Measurements from ENCODE around the gene YPEL1.
"Not testable (repeated sequence)": the region's sequence is repeated elsewhere in the genome, so short reads cannot be mapped to it uniquely, and the experiment has no call there.

YPEL1 gene

DNA sequence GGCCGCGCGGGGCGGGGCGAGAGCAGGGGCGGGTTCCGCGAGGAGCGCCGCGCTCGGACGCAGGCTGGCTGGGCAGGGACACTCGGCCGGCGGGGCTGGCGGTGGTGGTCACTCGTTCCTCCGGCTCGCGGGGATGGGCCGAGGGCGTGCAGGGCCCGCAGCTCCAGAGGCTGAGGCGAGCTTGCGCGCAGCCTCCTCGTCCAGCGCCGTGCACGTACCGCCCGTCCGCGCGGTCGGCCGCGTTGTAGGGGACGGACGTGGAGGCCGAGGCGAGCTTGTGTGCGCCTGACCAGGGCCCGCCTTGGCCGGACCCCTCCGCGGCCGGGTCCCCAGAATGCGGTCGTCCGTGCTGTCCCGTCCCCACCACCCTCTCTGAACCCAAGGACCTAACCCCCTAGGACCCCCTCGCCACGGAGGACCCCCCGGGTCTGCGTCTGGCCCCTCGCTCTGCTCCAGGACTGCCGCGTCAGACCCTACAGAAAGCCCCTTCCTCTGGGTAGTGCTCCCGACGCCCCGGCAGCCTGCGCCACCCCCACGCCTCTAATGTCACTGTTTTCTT, 569 bp upstream of the YPEL1 start:
- peaks cover 23% of the 10 kb centered on the region for H3K4me1 Mint-ChIP-seq (ENCODE audit: low read depth)
- no peak overlapping the region for H3K27ac Mint-ChIP-seq
- H3K9me3 Mint-ChIP-seq: no peaks in the 10 kb centered on the region
- no peak overlapping the region for H3K4me3 Mint-ChIP-seq
- peaks cover 18% of the 10 kb centered on the region for H3K27me3 Mint-ChIP-seq
- H3K36me3 Mint-ChIP-seq (ENCODE audit: low read depth): no peaks in the 10 kb centered on the region

DNA sequence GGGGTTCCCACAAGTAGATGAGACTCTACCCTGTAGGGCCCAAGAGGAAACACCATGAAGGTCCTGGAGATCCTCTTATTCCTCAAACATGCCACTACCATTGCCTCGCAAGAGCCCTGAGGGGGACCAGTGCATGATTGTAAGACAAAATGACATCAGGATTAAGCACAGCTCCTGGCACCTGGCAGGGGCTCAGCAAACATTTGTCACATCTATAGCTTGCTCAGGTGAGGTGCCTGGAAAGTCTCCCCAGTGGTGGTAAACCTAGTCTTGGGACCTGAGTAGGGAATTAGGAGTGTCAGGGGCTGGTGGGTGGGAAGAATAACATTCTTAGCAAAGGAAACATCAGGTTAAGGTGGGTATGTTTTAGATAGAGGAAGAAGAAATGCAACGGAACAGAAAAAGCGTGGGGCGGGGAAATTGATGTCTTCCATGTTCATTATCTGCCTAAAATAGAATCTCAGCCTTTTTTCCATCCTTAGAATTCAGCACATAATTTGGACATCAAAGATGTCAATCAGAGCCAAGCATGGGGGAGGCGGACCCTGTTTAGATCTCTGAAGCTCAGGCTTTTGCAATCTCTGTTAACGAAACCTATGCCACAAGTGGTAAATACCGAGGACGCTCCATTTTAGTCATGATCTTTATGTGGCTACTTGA, 924 bp downstream of the YPEL1 start:
- Mint-ChIP-seq H3K4me1 (ENCODE audit: low read depth) (peaks cover 23% of the 10 kb centered on the region), H3K36me3 (ENCODE audit: low read depth) (no peaks in the 10 kb centered on the region), H3K27ac (peak overlapping the region; percentile 74), H3K9me3 (no peaks in the 10 kb centered on the region), H3K4me3 (peak overlapping the region; percentile 86), H3K27me3 (peaks cover 18% of the 10 kb centered on the region)

DNA sequence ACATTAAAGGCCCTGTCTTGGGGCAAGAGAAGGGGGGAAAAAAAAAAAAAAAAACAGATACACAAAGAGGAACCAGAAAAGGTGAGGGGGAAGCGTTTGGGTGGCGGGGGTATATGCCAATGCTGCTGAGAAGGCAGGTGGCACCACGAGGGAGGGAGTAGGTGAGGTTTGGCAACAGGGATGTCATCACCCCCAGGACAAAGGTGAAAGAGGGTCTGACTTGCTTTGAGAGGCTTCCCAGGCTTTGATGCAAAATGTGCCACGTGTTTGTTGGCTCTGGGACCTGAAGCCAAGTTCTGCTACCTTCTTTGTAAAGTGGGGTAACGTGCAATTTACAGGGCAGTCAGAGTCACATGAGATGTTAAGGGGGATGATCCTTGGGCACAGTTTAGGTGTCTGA, 4.1 kb downstream of the YPEL1 start:
- H3K27ac Mint-ChIP-seq: no peak overlapping the region
- H3K27me3 Mint-ChIP-seq: peaks cover 14% of the 10 kb centered on the region
- no peaks in the 10 kb centered on the region for H3K36me3 Mint-ChIP-seq (ENCODE audit: low read depth)
- H3K4me3 Mint-ChIP-seq: no peak overlapping the region
- peaks cover 20% of the 10 kb centered on the region for H3K4me1 Mint-ChIP-seq (ENCODE audit: low read depth)
- H3K9me3 Mint-ChIP-seq: no peaks in the 10 kb centered on the region

DNA sequence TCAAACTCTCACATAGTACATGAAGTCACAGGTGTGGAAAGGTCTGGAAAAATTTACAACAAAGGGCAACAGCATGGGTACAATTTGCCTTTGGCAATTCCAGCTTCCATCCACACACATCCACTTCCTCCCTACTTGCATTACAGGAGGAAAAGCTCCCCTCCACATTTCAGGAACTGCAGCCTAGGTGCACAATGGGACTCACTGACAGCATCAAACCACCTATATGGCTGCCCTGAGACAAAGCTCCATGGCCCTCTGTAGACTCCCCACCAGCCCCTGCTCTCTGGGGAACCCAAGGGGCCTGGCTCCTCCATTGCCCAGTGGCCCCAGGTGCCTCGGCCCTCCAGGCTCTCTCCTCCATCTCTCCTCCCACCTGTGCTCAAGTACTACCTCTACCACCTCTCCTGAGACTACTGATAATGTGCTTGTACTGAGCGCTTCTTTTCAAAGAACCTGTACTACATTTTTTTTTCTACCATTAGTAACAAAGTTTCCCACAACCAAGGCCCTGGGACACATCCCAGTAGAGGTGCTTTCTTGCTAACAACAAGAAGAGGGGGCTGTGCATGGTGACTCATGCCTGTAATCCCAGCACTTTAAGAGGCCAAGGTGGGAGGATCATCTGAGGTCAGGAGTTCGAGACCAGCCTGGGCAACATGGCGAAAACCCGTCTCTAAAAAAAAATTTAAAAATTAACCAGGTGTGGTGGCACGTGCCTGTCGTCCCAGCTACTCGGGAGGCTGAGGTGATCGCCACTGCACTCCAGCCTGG, 4.9 kb downstream of the YPEL1 start:
- H3K9me3 Mint-ChIP-seq: no peaks in the 10 kb centered on the region
- peaks cover 14% of the 10 kb centered on the region for H3K27me3 Mint-ChIP-seq
- no peak overlapping the region for H3K4me3 Mint-ChIP-seq
- H3K36me3 Mint-ChIP-seq (ENCODE audit: low read depth): no peaks in the 10 kb centered on the region
- H3K27ac Mint-ChIP-seq: no peak overlapping the region
- H3K4me1 Mint-ChIP-seq (ENCODE audit: low read depth): peaks cover 20% of the 10 kb centered on the region

DNA sequence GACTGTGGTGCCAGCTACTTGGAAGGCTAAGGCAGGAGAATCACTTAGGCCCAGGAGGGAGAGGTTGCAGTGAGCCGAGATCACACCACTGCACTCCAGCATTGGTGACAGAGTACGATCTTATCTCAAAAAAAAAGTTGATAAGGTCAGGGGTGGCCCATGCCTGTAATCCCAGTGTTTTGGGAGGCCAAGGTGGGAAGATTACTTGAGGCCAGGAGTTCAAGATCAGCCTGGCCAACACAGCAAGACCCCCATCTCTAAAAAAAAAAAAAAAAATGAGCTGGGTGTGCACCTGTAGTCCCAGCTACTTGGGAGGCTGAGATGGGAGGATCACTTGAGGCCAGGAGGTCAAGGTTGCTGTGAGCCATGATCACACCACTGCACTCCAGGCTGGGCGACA, 6.4 kb downstream of the YPEL1 start:
- H3K9me3 Mint-ChIP-seq; H3K27ac Mint-ChIP-seq; H3K4me3 Mint-ChIP-seq; H3K36me3 Mint-ChIP-seq (ENCODE audit: low read depth); H3K27me3 Mint-ChIP-seq; H3K4me1 Mint-ChIP-seq (ENCODE audit: low read depth): not testable (repeated sequence)

DNA sequence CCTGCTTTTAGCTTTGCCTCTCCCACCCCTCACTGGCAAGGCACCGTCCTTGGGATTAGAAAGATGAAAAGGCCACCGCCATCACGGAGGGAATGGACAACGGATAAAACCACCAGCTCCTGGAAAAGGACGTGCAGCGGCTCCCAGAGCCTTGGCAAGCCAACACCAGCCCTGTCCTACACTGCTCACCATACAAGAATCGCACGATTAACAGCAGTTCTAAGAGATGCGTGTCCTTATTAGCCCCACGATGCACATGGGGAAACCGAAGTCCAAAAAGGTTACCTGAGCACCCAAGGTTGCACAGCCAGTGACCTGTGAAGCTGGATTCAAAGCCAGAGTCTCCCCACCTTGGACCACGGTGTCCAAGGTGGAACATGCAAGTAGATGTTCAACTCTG, 7.3 kb downstream of the YPEL1 start:
- Mint-ChIP-seq H3K36me3 (ENCODE audit: low read depth) (no peaks in the 10 kb centered on the region), H3K4me3 (no peak overlapping the region), H3K4me1 (ENCODE audit: low read depth) (peaks cover 5% of the 10 kb centered on the region), H3K9me3 (no peaks in the 10 kb centered on the region), H3K27ac (no peak overlapping the region), H3K27me3 (no peaks in the 10 kb centered on the region)

DNA sequence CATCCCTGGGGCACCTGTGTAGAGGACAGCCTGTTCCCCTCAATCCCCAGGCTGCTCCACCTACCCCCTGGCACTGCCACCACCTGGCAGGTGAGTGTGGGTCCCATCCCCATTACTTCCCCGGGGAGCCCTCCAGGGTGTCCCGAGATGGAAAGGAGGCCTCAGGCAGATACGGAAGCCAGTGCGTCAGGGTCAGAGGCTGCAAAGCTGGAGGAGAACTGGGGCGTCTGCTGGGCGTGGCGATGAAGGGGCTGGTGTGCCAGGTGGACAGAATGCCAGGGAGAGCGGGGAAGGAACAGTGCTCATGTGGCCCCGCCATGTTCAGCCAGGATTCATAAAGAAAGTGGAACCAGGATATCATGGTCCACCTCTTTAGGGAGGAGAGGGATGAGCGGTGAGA, 7.8 kb downstream of the YPEL1 start:
- H3K36me3 Mint-ChIP-seq (ENCODE audit: low read depth): no peaks in the 10 kb centered on the region
- peaks cover 5% of the 10 kb centered on the region for H3K4me1 Mint-ChIP-seq (ENCODE audit: low read depth)
- H3K27ac Mint-ChIP-seq: no peak overlapping the region
- H3K4me3 Mint-ChIP-seq: no peak overlapping the region
- H3K27me3 Mint-ChIP-seq: no peaks in the 10 kb centered on the region
- no peaks in the 10 kb centered on the region for H3K9me3 Mint-ChIP-seq

DNA sequence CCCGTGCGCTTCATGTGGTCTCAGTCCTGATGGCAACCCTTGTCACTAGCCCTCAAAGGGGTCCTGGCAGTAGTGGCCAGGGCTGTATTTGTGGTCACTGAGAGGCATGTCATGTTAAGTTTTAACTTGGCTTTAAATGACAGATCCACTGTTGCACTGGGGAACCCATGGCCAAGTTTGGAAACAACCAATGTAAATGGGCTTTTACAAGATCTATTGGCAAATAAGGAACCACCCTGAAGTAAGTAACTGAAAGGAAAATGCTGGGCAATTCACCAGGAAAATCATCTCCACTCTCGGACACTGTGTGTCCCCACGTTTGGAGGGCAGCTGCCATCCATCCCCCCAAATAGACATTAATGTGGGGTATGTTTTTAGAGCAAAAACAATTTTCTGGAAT, 8.4 kb downstream of the YPEL1 start:
- Mint-ChIP-seq H3K36me3 (ENCODE audit: low read depth) (no peaks in the 10 kb centered on the region), H3K4me1 (ENCODE audit: low read depth) (peaks cover 5% of the 10 kb centered on the region), H3K27me3 (no peaks in the 10 kb centered on the region), H3K27ac (no peak overlapping the region), H3K4me3 (no peak overlapping the region), H3K9me3 (no peaks in the 10 kb centered on the region)

DNA sequence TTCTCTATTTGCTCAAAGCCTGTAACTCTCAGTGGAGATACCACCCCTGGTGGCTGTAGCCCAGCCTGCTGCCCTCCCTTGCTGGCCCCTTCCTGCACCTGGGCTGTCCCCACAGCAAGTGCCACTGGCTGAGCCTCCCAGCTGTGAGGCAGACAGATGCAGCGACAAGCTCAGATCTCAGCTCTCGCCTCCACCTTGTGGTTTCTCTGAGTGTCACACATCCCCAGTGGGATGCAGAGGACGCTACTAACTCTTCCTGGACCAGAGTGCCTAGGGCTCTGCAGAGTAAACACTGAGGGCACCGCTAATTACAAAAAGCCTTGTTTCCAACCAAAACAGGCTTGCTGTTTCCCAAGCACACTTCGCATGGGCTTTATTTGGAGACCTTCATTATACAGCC, 8.9 kb downstream of the YPEL1 start:
- H3K9me3 Mint-ChIP-seq: no peaks in the 10 kb centered on the region
- H3K4me3 Mint-ChIP-seq: no peak overlapping the region
- H3K27me3 Mint-ChIP-seq: no peaks in the 10 kb centered on the region
- H3K27ac Mint-ChIP-seq: no peak overlapping the region
- H3K4me1 Mint-ChIP-seq (ENCODE audit: low read depth): peaks cover 5% of the 10 kb centered on the region
- H3K36me3 Mint-ChIP-seq (ENCODE audit: low read depth): no peaks in the 10 kb centered on the region

DNA sequence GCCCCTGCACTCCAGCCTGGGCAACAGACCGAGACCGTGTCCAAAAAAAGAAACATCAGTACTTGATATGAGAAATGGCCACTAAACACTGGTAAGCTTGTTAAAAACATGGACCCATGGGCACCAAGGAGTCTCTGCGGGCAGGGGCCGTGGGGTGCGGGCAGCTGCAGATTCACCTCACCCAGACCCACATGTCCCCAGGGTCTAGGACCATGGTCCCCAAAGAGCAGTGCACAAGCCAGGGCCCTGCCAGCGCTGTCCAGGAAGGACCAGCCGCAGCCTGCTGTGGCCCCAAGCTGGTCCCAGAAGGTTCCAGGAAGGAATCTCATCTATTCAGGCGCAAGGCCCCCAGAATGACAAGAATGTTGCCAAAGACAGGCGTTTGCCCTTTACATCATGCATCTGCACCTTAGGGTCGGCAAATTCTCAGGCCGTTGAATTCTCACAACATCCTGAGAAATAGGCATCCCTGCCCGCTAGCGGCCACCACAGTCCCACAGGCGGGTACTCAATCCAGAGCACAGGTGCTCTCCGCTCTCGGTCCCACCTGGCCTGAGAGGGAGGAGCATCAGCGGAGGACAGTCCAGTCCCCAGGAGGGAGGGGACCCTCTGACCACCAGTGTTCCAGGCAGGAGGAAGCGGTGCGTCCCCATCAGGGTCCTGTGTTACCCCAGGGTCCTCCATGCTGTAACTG, 9.5 kb downstream of the YPEL1 start:
- H3K9me3 Mint-ChIP-seq: no peaks in the 10 kb centered on the region
- H3K4me1 Mint-ChIP-seq (ENCODE audit: low read depth): peaks cover 5% of the 10 kb centered on the region
- no peak overlapping the region for H3K27ac Mint-ChIP-seq
- no peaks in the 10 kb centered on the region for H3K27me3 Mint-ChIP-seq
- no peaks in the 10 kb centered on the region for H3K36me3 Mint-ChIP-seq (ENCODE audit: low read depth)
- no peak overlapping the region for H3K4me3 Mint-ChIP-seq

DNA sequence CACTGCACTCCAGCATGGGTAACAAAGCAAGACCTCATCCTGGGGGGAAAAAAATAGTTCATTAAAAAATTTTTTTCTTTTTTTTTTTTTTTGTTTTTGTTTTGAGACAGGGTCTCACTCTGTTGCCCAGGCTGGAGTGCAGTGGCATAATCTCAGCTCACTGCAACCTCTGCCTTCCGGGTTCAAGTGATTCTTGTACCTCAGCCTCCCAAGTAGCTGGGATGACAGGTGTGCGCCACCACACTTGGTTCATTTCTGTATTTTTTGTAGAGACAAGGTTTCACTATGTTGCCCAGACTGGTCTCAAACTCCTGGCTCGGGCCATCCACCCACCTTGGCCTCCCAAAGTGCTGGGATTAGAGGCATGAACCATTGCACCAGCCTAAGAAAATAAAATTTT, 11.1 kb downstream of the YPEL1 start:
- not testable (repeated sequence) for H3K4me1 Mint-ChIP-seq (ENCODE audit: low read depth)

DNA sequence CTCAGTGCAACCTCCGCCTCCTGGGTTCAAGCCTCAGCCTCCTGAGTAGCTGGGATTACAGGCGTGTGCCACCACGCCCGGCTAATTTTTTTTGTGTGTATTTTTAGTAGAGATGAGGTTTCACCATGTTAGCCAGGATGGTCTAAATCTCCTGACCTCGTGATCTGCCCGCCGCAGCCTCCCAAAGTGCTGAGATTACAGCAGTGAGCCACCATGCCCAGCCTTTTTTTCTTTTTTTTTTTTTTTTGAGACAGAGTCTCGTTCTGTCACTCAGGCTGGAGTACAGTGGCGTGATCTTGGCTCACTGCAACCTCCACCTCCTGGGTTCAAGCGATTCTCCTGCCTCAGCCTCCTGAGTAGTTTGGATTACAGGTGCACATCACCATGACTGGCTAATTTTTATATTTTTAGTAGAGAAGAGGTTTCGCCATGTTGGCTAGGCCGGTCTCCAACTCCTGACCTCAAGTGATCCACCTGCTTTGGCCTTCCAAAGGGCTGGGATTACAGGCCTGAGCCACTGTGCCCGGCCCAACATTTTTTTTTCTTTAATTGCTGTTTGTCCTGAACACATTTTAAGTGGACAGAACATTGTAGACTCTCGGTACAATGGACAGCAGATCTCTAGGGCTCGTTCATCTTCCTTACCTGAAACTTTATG, 14.3 kb downstream of the YPEL1 start:
- H3K27me3 Mint-ChIP-seq; H3K9me3 Mint-ChIP-seq; H3K4me3 Mint-ChIP-seq; H3K36me3 Mint-ChIP-seq (ENCODE audit: low read depth); H3K27ac Mint-ChIP-seq; H3K4me1 Mint-ChIP-seq (ENCODE audit: low read depth): not testable (repeated sequence)

More for the DNA sequence above, 11.1 kb downstream of the YPEL1 start:
- not testable (repeated sequence) for H3K27me3 Mint-ChIP-seq; H3K27ac Mint-ChIP-seq; H3K9me3 Mint-ChIP-seq; H3K36me3 Mint-ChIP-seq (ENCODE audit: low read depth); H3K4me3 Mint-ChIP-seq

DNA sequence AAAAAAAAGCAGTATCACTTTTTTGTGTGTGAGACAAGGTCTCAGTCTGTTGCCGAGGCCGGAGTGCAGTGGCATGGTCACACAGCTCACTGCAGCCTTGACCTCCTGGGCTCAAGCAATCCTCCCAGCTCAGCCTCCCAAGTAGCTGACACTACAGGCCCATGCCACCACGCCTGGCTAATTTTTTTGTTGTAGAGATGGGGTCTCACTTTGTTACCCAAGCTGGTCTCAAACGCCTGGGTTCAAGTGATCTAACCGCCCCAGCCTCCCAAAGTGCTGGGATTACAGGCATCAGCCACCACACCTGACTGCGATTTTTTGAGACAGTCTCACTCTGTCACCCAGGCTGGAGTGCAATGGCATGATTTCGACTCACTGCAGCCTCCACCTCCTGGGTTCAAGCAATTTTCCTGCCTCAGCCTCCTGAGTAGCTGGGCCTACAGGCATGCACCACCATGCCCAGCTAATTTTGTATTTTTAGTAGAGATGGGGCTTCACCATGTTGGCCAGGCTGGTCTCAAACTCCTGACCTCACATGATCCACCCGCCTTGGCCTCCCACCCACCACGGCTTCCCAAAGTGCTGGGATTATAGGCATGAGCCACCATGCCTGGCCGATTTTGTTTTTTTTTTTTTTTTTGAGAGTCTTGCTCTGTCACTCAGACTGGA, 15.3 kb downstream of the YPEL1 start:
- H3K27me3 Mint-ChIP-seq; H3K27ac Mint-ChIP-seq; H3K36me3 Mint-ChIP-seq (ENCODE audit: low read depth); H3K4me1 Mint-ChIP-seq (ENCODE audit: low read depth); H3K9me3 Mint-ChIP-seq; H3K4me3 Mint-ChIP-seq: not testable (repeated sequence)

DNA sequence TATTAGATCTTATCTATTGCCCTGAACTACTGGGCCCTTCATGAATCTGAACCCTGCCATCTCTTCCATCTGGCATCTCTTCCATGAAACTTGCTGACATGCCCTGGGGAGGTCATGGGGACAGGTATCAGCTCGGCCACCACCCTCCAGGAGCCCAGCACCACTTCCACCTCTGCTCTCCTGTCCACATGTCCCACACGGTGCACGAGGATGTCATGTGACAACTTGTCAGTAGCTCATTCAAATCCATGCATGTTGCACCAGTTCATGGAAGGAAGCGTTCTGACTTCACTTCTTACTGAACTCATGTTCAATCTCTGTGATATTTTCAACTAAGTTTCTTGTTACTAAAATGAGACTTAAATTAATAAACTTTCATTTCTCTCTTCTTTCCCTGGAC, 16.6 kb downstream of the YPEL1 start:
- Mint-ChIP-seq H3K4me3 (no peak overlapping the region), H3K27me3 (no peaks in the 10 kb centered on the region), H3K4me1 (ENCODE audit: low read depth) (peaks cover 5% of the 10 kb centered on the region), H3K9me3 (no peaks in the 10 kb centered on the region), H3K27ac (no peak overlapping the region), H3K36me3 (ENCODE audit: low read depth) (no peaks in the 10 kb centered on the region)

Measured in stimulated activated naive CD8-positive, alpha-beta T cell treated with anti-CD3 and anti-CD28 coated beads, Interleukin-15, Interleukin-2, amounts not matched to agents 100 ng/mL and 50 ng/mL, for 24 hours (primary cell).